Activated CD8-positive, alpha-beta memory T cell treated with anti-CD3 and anti-CD28 coated beads for 48 hours (primary cell): Measurements from ENCODE around the gene AMFR.
"Not testable (repeated sequence)": the region's sequence is repeated elsewhere in the genome, so short reads cannot be mapped to it uniquely, and the experiment has no call there.

Experiments
- DNase-seq, 3 experiments: peaks; one replicate each; pipeline ENCODE4 v3.0.0-alpha.2; 2020; ENCODE audit warnings: low read depth in 2 of 3, low spot score in 2 of 3

The AMFR gene

DNA sequence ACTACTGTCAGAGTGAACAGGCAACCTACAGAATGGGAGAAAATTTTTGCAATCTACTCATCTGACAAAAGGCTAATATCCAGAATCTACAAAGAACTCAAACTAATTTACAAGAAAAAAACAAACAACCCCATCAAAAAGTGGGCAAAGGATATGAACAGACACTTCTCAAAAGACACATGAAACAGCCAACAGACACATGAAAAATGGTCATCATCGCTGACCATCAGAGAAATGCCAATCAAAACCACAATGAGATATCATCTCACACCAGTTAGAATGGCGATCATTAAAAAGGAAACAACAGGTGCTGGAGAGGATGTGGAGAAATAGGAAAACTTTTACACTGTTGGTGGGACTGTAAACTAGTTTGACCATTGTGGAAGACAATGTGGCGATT, 28.6 kb downstream of the AMFR start:
- DNase-seq: not testable (repeated sequence)

DNA sequence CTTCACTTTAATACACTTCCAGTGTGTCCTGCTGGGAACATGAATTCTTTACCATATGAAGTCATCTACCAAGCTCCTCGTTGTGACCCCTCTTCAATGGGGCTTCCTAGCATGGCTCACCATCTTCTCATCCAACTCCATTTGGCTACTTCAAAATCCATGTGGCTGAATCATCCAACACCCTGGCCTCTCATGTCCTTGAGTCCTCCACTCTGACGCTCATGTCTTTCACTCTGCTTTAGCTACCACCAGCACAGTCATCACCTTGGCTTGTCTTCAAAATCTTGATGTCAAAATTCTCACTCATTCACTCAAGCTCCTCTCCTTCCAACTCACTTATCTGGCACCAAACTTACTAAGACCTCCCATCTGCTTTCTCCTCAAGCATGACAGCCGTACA, 35.8 kb downstream of the AMFR start:
- DNase-seq: no peak

- DNase-seq: no peak
Measured at GRCh38 chr16:56388209-56388608, 37.1 kb downstream of the AMFR start.

- no peak for DNase-seq
Measured at GRCh38 chr16:56387396-56387795, 37.9 kb downstream of the AMFR start.

DNA sequence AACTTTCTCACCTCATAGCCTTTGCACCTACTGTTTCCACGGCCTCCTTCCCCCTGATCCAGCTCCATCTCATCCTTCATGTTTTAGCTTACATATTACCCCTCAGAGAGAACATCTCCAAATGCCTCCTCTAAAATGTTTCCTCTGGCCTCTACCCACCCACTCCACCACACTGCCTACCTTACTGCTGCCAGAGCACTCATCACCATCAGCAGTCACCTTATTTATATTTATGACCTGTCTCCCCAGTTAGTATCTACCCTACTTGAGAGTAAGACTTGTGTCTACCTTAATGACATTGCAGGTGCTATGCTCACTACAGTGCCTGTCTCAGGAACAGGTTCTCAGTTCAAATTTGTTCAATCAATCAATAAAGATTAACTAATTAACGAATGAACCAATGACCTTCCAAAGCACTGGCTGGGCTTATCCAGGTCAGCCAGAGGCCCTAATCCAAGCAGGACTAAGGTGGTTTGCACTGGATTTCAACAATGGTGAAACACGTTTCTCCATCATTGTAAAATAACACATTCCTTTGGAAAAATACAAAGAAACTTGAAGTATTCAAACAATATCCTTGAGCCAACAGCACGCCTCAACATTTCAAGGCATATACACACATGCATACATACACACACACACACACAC, 41.1 kb downstream of the AMFR start:
- DNase-seq: no peak

DNA sequence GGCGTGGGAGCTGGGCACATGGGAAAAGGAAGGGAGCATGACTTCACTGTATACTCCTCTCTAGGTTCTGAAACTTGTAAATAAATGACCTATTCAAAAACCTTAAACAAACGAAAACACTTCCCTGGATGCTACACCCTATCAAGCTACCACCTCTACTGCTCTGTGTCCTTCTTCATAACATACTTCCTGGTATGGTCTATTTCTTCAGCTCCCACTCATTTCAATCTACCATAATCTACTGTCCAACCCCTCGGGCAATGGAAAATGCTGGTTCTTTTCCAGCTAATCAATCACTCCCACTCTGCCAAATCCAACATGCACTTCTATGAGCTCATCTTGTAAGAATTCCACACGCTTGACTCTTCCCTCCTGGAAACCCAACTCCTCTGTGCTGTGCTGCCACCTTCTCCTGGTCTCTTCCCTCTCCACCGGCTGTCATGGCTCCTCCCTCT, 42.4 kb downstream of the AMFR start:
- no peak for DNase-seq

- DNase-seq: no peak
Measured at GRCh38 chr16:56382459-56382858, 42.9 kb downstream of the AMFR start.

GRCh38 chr16:56380778-56381485, 44.4 kb downstream of the AMFR start:
- DNase-seq: not testable (repeated sequence)

- DNase-seq: not testable (repeated sequence)
Measured at GRCh38 chr16:56379044-56379443, 46.3 kb downstream of the AMFR start.

GRCh38 chr16:56375792-56376191, 49.6 kb downstream of the AMFR start:
- not testable (repeated sequence) for DNase-seq

DNA sequence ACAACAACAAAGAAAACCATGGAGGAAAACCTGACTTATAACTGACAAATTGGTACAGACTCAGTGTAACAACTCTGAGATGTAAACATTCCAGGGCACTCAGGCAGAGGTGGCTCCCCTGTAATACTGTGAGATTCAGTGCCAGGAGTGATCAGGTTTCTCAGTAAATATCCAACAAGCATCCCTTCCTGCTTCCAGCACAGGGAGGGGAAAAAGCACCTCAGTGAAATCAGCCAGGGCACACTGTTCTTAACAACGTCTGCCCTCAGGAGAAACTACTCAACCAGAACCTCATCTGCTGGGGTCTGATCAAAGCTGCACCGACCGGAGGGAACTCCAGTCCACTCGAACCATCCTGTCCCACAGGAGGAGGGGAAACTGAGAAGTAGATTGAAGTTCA, 52.3 kb downstream of the AMFR start:
- no peak for DNase-seq

DNA sequence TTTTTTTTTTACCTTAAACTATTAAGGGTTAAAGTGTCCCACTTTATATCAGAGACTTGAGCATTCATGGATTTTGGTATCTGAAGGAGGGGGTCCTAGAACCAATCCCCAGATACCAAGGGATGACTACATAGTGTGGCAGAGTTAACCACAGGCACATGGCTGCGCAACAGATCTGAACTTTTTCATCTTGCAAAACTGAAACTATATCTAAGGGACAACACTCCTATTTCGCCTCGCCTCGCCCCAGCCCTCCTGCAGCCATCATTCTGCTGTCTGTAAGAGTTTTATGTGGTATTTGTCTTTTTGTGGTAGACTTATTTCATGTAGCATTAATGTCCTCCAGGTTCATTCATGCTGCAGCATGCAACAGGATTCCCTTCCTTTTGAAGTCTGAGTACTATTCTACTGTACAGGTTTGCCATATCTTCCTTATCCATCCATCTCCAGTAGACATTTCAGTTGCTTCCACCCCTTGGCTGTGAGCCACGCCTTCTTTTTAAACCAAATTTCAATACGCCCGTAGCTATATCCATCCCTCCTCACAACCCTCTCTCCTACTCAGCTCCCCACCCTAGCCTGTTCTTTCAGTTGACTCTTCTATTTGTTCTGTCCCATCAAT, 53.2 kb downstream of the AMFR start:
- no peak for DNase-seq

- DNase-seq: no peak
Measured at GRCh38 chr16:56371660-56371937, 53.7 kb downstream of the AMFR start.

GRCh38 chr16:56370875-56371659, 54.3 kb downstream of the AMFR start:
- DNase-seq: no peak

GRCh38 chr16:56370185-56370874, 55.0 kb downstream of the AMFR start:
- DNase-seq: no peak

DNA sequence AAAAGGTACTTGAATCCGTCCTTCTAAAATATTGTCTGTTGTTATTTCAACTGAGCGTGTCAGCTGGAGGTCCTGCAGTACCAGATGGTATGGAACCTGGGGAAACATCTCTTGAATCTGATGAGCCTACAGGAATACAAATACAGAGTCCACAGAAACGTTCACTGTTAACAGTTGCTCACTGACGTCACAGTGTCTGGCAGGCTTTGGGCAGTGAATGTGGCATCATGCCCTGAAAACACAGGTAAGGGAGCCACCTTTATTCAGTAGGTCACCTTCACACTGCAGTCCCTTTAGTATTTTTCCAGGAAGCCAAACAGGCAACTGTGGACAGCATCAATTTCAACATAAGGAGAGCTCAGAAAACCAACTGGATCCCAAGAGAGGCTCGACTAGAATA, 56.1 kb downstream of the AMFR start:
- no peak for DNase-seq

DNA sequence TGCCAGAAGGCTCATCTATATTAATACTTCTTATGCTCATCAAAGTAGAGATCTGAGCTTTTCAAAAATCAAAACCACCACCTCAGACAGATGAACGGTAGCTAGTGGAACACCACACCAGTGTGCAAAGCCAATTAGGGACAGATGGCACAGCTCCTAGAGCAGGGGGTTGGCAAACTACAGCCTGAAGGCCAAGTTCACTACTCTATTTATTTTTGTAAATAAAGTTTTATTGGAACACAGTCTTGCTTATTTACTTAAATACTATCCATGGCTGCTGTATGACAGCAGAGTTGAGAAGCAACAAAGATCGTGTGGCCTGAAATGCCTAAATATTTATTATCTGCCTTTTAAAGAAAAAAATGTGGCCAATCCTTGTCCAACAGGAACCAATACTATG, 56.8 kb downstream of the AMFR start:
- no peak for DNase-seq

DNA sequence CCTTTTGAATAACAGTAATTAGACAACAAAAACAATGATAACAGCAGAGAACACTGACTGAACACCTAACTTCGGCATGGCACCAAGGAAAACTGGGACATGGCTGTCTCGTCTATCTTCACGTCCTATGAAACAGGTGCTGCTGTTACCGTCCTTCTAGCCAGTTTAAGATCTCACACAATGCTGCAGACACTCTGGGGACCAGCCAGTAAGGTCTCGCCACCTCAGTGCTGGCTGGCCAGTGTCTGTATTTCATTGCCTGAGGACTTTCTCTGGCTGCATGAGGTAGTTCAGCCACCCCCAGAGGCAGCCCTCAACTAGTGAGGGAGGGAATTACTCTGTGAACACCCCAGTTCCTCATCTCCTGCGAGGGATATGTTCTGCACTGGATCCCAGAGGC, 57.6 kb downstream of the AMFR start:
- no peak for DNase-seq

- DNase-seq: no peak
Measured at GRCh38 chr16:56366945-56367344, 58.4 kb downstream of the AMFR start.

DNA sequence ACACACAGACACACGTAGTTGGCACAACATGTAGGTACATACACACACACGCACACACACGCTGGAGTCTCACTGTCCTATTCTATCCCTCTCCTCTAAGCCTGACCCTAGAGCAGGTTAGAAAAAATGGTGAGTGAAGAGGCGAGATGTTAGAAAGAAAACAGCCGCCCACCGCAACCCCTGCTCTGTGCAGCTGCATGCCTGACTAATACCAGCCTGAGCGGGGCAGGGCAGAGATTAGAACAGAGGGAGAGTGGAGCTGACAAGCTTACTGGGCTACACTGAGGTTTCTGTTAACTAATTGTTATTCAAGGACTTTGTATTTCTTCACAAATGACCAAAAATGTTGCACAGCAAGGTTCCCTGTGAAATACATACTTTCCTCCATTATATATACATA, 59.8 kb downstream of the AMFR start:
- DNase-seq: no peak

- no peak for DNase-seq
Measured at GRCh38 chr16:56364865-56365264, 60.5 kb downstream of the AMFR start.
